SK-N-SH treated with all-trans-retinoic acid at 6 μM for 48 hours (cell line): ENCODE results near the gene APOA4.

ENCODE experiments used
- PPARA ChIP-seq: fragments of 250-450 bp; sonication (Bioruptor Pico); IDR thresholded peaks from 2 replicates; pipeline ENCODE4 v1.5.0; 2020; ENCODE audit warnings: mild to moderate bottlenecking, borderline replicate concordance
- RARB ChIP-seq: fragments of 250-450 bp; sonication (Bioruptor Pico); IDR thresholded peaks from 2 replicates; pipeline ENCODE4 v1.8.0; 2021; ENCODE audit warnings: mild to moderate bottlenecking, moderate library complexity
- TCF4 ChIP-seq: fragments of 250-450 bp; sonication (Bioruptor Pico); IDR thresholded peaks from 2 replicates; pipeline ENCODE4 v1.8.0; 2021; ENCODE audit warnings: mild to moderate bottlenecking, moderate library complexity, borderline replicate concordance
- ZFP3 ChIP-seq: fragments of 250-450 bp; sonication (Bioruptor Pico); IDR thresholded peaks from 2 replicates; pipeline ENCODE4 v1.5.0; 2020; ENCODE audit warnings: mild to moderate bottlenecking, moderate library complexity
- ZFP30 ChIP-seq: fragments of 450-650 bp; formaldehyde crosslinking; IDR thresholded peaks from 2 replicates; pipeline ENCODE4 v1.5.0; 2022; ENCODE audit warnings: mild to moderate bottlenecking, moderate library complexity
- ZNF565 ChIP-seq: fragments of 450-650 bp; formaldehyde crosslinking; conservative IDR thresholded peaks from 2 replicates; pipeline ENCODE4 v1.5.0; 2020; ENCODE audit warnings: low read depth, mild to moderate bottlenecking, moderate library complexity
- ZNF70 ChIP-seq: fragments of 450-650 bp; formaldehyde crosslinking; IDR thresholded peaks from 2 replicates; pipeline ENCODE4 v1.5.0; 2020; ENCODE audit warnings: mild to moderate bottlenecking, moderate library complexity

DNA sequence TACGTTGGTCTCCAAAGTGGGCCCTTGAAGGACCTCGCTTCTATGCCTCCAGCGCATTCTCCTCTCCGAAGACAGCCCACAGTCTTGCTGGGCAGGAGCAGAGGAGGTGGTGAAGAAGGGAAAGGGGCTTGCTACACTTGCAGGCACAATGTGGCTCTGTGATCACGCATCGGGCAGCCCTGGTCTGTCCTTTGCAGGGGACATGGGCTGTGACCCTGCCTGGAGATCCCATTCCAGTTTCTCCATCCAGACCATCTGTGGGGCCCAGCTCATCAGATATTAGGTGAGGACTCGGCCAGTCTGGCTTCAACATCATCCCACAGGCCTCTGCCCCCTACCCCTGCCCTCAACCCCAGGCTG, 13.5 kb upstream of the APOA4 start:
- TF ChIP-seq ZNF70 (no peak), ZFP3 (CRISPR knock-in tag) (no peak), ZFP30 (CRISPR knock-in tag) (no peak), ZNF565 (CRISPR knock-in tag) (no peak), PPARA (CRISPR knock-in tag) (no peak), TCF4 (CRISPR knock-in tag) (no peak), RARB (CRISPR knock-in tag) (no peak)
